ENCODE results near the gene C16orf87.

The C16orf87 gene

DNA sequence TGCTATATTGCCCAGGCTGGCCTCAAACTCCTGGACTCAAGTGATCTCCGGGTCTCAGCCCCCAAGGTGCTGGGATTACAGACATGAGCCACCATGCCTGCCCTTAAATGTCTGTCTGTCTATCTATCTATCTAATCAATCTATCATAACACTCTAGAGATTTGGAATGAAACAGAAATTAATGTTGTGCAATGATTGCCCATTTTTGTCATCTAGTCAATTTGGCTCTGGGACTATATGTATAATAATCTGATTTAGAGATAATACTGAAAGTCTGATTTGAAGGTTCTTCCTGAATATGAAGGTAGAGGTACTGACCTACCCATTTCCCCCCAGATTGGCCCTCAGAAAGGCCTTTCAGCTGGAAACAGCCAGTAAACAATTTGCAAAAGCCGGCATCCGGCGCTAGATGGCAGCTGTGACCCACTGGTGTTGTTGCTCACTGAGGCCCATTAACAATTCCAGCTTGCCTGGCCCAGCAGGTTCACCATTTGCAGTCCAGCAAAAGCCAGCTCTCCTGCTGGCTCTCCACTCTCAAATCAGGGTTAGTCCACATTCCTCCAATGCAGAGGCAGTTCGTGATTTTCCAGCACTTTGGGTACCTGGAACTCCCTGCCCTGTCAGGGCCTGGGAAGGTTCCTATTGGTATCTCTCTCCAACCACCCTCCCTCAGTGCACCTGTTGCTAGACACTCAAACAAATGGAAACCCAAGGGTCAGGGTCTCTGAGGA is 22.9 kb upstream of the C16orf87 start:
- TF ChIP-seq, protein P1, sequence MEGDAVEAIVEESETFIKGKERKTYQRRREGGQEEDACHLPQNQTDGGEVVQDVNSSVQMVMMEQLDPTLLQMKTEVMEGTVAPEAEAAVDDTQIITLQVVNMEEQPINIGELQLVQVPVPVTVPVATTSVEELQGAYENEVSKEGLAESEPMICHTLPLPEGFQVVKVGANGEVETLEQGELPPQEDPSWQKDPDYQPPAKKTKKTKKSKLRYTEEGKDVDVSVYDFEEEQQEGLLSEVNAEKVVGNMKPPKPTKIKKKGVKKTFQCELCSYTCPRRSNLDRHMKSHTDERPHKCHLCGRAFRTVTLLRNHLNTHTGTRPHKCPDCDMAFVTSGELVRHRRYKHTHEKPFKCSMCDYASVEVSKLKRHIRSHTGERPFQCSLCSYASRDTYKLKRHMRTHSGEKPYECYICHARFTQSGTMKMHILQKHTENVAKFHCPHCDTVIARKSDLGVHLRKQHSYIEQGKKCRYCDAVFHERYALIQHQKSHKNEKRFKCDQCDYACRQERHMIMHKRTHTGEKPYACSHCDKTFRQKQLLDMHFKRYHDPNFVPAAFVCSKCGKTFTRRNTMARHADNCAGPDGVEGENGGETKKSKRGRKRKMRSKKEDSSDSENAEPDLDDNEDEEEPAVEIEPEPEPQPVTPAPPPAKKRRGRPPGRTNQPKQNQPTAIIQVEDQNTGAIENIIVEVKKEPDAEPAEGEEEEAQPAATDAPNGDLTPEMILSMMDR (IDR thresholded peaks at IDR 0.05; ENCODE audit: low read depth, low read length), result peak; percentile 91
- no peak overlapping the region for H3K4me3 ChIP-seq (replicated peaks in 1 of 2; ENCODE audit: low read depth in 2 of 2, low read length in 2 of 2)
- DNase-seq (ENCODE audit: low read depth in 2 of 2), result peak; percentile 77 to 82

- TF ChIP-seq, protein P1 (IDR thresholded peaks at IDR 0.05; ENCODE audit: low read depth, low read length), result no peak
- no peak for DNase-seq (ENCODE audit: low read depth in 2 of 2)
- H3K4me3 ChIP-seq (replicated peaks in 1 of 2; ENCODE audit: low read depth in 2 of 2, low read length in 2 of 2), result no peak overlapping the region
Measured at GRCh38 chr16:46852130-46852529, 21.1 kb upstream of the C16orf87 start.

GRCh38 chr16:46850619-46851555 is 19.9 kb upstream of the C16orf87 start:
- TF ChIP-seq, protein P1 (IDR thresholded peaks at IDR 0.05; ENCODE audit: low read depth, low read length), result no peak
- H3K4me3 ChIP-seq (replicated peaks in 1 of 2; ENCODE audit: low read depth in 2 of 2, low read length in 2 of 2), result no peak overlapping the region
- DNase-seq (ENCODE audit: low read depth in 2 of 2), result no peak

DNA sequence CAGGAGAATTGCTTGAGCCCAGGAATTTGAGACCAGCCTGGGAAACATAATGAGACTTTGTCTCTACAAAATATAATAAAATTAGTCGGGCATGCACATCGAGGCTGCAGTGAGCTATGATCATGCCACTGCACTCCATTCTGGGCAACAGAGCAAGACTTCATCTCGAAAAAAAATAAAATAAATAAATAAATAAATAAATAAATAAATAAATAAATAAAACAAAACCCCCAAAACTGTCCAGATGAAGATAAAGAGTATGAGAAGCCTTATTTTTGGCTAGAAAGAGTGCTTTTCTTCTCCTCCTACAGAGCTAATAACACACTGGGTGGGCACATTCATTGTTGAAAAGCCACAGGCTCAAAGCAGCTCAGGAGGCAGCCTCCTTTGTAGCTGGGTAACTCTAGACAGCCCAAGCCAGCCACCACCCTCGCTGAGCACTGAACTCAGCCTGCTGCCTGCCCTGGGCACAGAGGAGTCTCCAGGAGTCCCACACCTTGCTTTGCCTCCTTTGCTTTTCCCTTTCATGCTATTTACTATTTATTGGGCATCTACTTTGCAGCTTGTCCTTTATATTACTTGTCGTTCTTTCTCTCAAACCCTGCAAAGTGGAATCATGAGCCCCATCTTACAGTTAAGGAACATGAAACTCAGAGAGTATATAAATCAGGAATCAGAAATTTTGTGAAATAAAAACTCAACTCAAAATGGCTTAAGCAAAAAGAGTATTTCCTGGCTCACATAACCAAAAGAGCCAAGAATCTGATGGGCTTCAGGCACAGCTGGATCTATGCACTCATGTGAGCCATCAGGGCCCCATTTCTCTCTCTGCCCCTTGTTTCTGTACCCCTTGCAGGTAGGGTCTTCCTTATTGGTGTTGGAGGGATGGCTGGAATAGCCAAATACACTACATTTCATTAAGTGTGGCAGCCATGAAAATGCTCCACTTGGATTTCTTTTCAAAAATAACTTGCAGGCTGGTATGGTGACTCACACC is 18.1 kb upstream of the C16orf87 start:
- DNase-seq (ENCODE audit: low read depth in 2 of 2), result no peak
- TF ChIP-seq, protein P1 (IDR thresholded peaks at IDR 0.05; ENCODE audit: low read depth, low read length), result no peak
- H3K4me3 ChIP-seq (replicated peaks in 1 of 2; ENCODE audit: low read depth in 2 of 2, low read length in 2 of 2), result no peak overlapping the region

DNA sequence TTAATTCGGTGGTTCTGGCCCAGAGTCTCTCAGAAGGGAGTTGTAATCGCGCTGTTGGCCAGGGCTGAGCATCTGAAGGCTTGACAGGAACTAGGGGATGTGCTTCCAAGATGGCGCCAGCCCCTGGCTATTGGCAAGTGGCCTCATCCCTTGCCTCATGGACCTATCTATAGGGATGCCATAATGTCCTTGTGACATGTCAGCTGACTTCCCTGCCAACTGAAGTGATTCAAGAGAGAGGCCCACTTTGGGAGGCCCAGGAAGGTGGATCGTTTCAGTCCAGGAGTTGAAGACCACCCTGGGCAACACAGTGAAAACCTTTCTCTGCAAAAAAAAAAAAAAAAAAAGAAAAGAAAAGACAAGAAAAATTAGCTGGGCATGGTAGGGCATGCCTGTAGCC is 15.0 kb upstream of the C16orf87 start:
- no peak for DNase-seq (ENCODE audit: low read depth in 2 of 2)
- no peak overlapping the region for H3K4me3 ChIP-seq (replicated peaks in 1 of 2; ENCODE audit: low read depth in 2 of 2, low read length in 2 of 2)
- TF ChIP-seq, protein P1 (IDR thresholded peaks at IDR 0.05; ENCODE audit: low read depth, low read length), result no peak

DNA sequence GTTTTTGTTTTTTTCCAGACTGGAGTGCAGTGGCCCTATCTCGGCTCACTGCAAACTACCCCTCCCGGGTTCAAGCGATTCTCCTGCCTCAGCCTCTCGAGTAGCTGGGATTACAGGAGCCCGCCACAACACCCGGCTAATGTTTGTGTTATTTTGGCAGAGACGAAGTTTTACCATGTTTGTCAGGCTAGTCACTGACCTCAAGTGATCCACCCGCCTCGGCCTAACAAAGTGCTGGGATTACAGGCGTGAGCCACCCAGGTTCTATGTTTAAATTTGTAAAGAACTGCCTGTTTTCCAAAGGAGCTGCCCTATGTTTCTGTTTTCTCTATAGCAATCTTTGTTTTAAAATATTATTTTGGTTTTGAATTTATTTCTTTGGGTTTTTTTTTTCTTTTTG is 13.8 kb upstream of the C16orf87 start:
- DNase-seq (ENCODE audit: low read depth in 2 of 2), result peak in 1 of 2 donors; percentile 39
- H3K4me3 ChIP-seq (replicated peaks in 1 of 2; ENCODE audit: low read depth in 2 of 2, low read length in 2 of 2), result no peak overlapping the region
- TF ChIP-seq, protein P1 (IDR thresholded peaks at IDR 0.05; ENCODE audit: low read depth, low read length), result no peak

All from cardiac fibroblast (primary cell).